VCaP (cell line): ENCODE data around the gene WWC2.

Source experiments
- H3K27ac ChIP-seq: fragments of 450-650 bp; 2 replicates; pipeline ENCODE4 v1.5.1; 2017
- CTCF ChIP-seq: fragments of 450-650 bp; conservative IDR thresholded peaks from 2 replicates; pipeline ENCODE4 v1.5.1; 2017; ENCODE audit warnings: mild to moderate bottlenecking, moderate library complexity

The WWC2 gene

GRCh38 chr4:183095199-183095512, 3.9 kb upstream of the WWC2 start:
- no peak overlapping the region for H3K27ac ChIP-seq
- TF ChIP-seq CTCF: no peak

GRCh38 chr4:183096276-183096965, 2.6 kb upstream of the WWC2 start:
- H3K27ac ChIP-seq: no peak overlapping the region

GRCh38 chr4:183097231-183098018, 1.6 kb upstream of the WWC2 start:
- no peak overlapping the region for H3K27ac ChIP-seq
- no peak for TF ChIP-seq CTCF

More at GRCh38 chr4:183096276-183096965, 2.6 kb upstream of the WWC2 start:
- TF ChIP-seq CTCF: no peak

GRCh38 chr4:183098019-183098722, 886 bp upstream of the WWC2 start:
- peak overlapping the region; percentile 58; the same call in 1 of the 2 replicates for H3K27ac ChIP-seq
- no peak for TF ChIP-seq CTCF

GRCh38 chr4:183099537-183100297, 660 bp downstream of the WWC2 start:
- peak overlapping the region; percentile 58; the same call in 1 of the 2 replicates for H3K27ac ChIP-seq
- TF ChIP-seq CTCF: no peak

GRCh38 chr4:183100298-183100599, 1.2 kb downstream of the WWC2 start:
- TF ChIP-seq CTCF: no peak
- H3K27ac ChIP-seq: no peak overlapping the region

GRCh38 chr4:183100827-183101226, 1.8 kb downstream of the WWC2 start:
- H3K27ac ChIP-seq: no peak overlapping the region
- no peak for TF ChIP-seq CTCF
